Measurements from ENCODE around the gene HEATR5A. TPM values are rescaled to one million over a fixed set of nuclear protein-coding genes. Genes with fewer than 3 reads are reported as not detected.

HEATR5A gene
- total RNA-seq, 4 donors from 2014 or later, result 15.3 to 58.4 (median 38.5) TPM

- Histone ChIP-seq H3K27ac (no peak overlapping the region), H3K4me1 (peaks cover 0 to 5% (median 2%) of the 10 kb centered on the region in 4 donors), H3K36me3 (no peaks in the 10 kb centered on the region), H3K27me3 (no peaks in the 10 kb centered on the region), H3K9me3 (peaks cover 0 to 3% of the 10 kb centered on the region in 2 donors), H3K4me3 (no peak overlapping the region)
- TF ChIP-seq CTCF (IDR thresholded peaks at IDR 0.05) (no peak), EP300 (IDR thresholded peaks at IDR 0.05; ENCODE audit: low read depth) (no peak), POLR2AphosphoS5 (IDR thresholded peaks at IDR 0.05) (no peak), POLR2A (IDR thresholded peaks at IDR 0.05) (no peak)
- DNase-seq, result no peak
- intact Hi-C loops (cut with DNase I; ENCODE audit: low total_unique reads) (no loop called here), in situ Hi-C loops (cut with MboI; ENCODE audit: low pct_ligation_motif_present in 1 of 4, low pct_unique_long_range_greater_than_20kb in 1 of 4, low sequenced_read_pairs in 3 of 4) (no loop called here)
- WGBS, 2 donors (ENCODE audit: low coverage in 1 of 2), result 88 to 97% methylated on average over 3 to 8 of the region's 8 CpGs
Measured at GRCh38 chr14:31271648-31272047, 148.7 kb downstream of the HEATR5A start.

GRCh38 chr14:31270196-31270772 lies 150.1 kb downstream of the HEATR5A start:
- Histone ChIP-seq H3K27ac (no peak overlapping the region), H3K27me3 (no peaks in the 10 kb centered on the region), H3K4me3 (no peak overlapping the region), H3K4me1 (peaks cover 0 to 10% (median 2%) of the 10 kb centered on the region in 4 donors), H3K36me3 (no peaks in the 10 kb centered on the region), H3K9me3 (no peaks in the 10 kb centered on the region)
- peak; percentile 17 for DNase-seq
- TF ChIP-seq EP300 (IDR thresholded peaks at IDR 0.05; ENCODE audit: low read depth), result no peak
- TF ChIP-seq CTCF (IDR thresholded peaks at IDR 0.05), result peak in 4 of 5 experiments; percentile 11 to 18 (median 13)
- in situ Hi-C loops (cut with MboI; ENCODE audit: low pct_ligation_motif_present in 1 of 4, low pct_unique_long_range_greater_than_20kb in 1 of 4, low sequenced_read_pairs in 3 of 4) (no loop called here), intact Hi-C loops (cut with DNase I; ENCODE audit: low total_unique reads) (no loop called here)
- 77 to 100% methylated on average over 2 to 4 of the region's 4 CpGs for WGBS, 2 donors (ENCODE audit: low coverage in 1 of 2)

- in situ Hi-C loops (cut with MboI; ENCODE audit: low pct_ligation_motif_present in 1 of 4, low pct_unique_long_range_greater_than_20kb in 1 of 4, low sequenced_read_pairs in 3 of 4) (no loop called here), intact Hi-C loops (cut with DNase I; ENCODE audit: low total_unique reads) (no loop called here)
- TF ChIP-seq POLR2AphosphoS5 (IDR thresholded peaks at IDR 0.05), result no peak
- no peak for TF ChIP-seq CTCF (IDR thresholded peaks at IDR 0.05)
- TF ChIP-seq EP300 (IDR thresholded peaks at IDR 0.05; ENCODE audit: low read depth), result no peak
- no peak for TF ChIP-seq POLR2A (IDR thresholded peaks at IDR 0.05)
- DNase-seq, result no peak
- H3K9me3 ChIP-seq, result no peaks in the 10 kb centered on the region
- H3K4me1 ChIP-seq, result peaks cover 0 to 10% (median 2%) of the 10 kb centered on the region in 4 donors
- H3K4me3 ChIP-seq, result no peak overlapping the region
- no peaks in the 10 kb centered on the region for H3K36me3 ChIP-seq
- no peak overlapping the region for H3K27ac ChIP-seq
- WGBS, 2 donors (ENCODE audit: low coverage in 1 of 2), result 80 to 86% methylated on average over 3 of the region's 3 CpGs
- no peaks in the 10 kb centered on the region for H3K27me3 ChIP-seq
Measured at GRCh38 chr14:31269634-31270195, 150.6 kb downstream of the HEATR5A start.

GRCh38 chr14:31268216-31268615 lies 152.1 kb downstream of the HEATR5A start:
- TF ChIP-seq CTCF (IDR thresholded peaks at IDR 0.05), result no peak
- no peak for TF ChIP-seq POLR2AphosphoS5 (IDR thresholded peaks at IDR 0.05)
- TF ChIP-seq EP300 (IDR thresholded peaks at IDR 0.05; ENCODE audit: low read depth), result no peak
- no peak for TF ChIP-seq POLR2A (IDR thresholded peaks at IDR 0.05)
- intact Hi-C loops (cut with DNase I; ENCODE audit: low total_unique reads), result no loop called here
- H3K4me1 ChIP-seq, result peaks cover 0 to 15% (median 2%) of the 10 kb centered on the region in 4 donors
- no peak for DNase-seq
- no peak overlapping the region for H3K27ac ChIP-seq
- H3K4me3 ChIP-seq, result no peak overlapping the region
- in situ Hi-C loops (cut with MboI; ENCODE audit: low pct_ligation_motif_present in 1 of 4, low pct_unique_long_range_greater_than_20kb in 1 of 4, low sequenced_read_pairs in 3 of 4), result no loop called here
- H3K27me3 ChIP-seq, result no peaks in the 10 kb centered on the region
- H3K9me3 ChIP-seq, result no peaks in the 10 kb centered on the region
- WGBS, 2 donors (ENCODE audit: low coverage in 1 of 2), result 71 to 83% methylated on average over 2 to 3 of the region's 3 CpGs
- no peaks in the 10 kb centered on the region for H3K36me3 ChIP-seq

All from transverse colon (tissue), 4 donors.